SJSA1 (cell line): Measurements from ENCODE around the gene PRLH. TPM values are rescaled to one million over a fixed set of nuclear protein-coding genes. Genes with fewer than 3 reads are reported as not detected.
A peak's percentile ranks its signal among the peaks of the same experiment; 100 is the strongest.

Experiments used
- DNase-seq, 2 experiments: peaks; one replicate each; pipeline ENCODE4 v3.0.0-alpha.2; 2015 to 2020; ENCODE audit warnings: low spot score in 2 of 2, low read depth in 1 of 2
- H3K27ac ChIP-seq: fragments of 250-450 bp; sonication (Bioruptor Pico); 2 replicates; pipeline ENCODE4 v1.5.1; 2020; ENCODE audit warnings: mild to moderate bottlenecking, moderate library complexity
- H3K27me3 ChIP-seq: fragments of 250-450 bp; sonication (Bioruptor Pico); replicated peaks from 2 replicates; pipeline ENCODE4 v1.5.1; 2020; ENCODE audit warnings: mild to moderate bottlenecking, moderate library complexity
- H3K36me3 ChIP-seq: fragments of 250-450 bp; sonication (Bioruptor Pico); 2 replicates; pipeline ENCODE4 v1.5.1; 2020; ENCODE audit warnings: mild to moderate bottlenecking
- H3K4me1 ChIP-seq: fragments of 250-450 bp; sonication (Bioruptor Pico); replicated peaks from 2 replicates; pipeline ENCODE4 v1.6.1; 2021; ENCODE audit warnings: mild to moderate bottlenecking
- H3K4me3 ChIP-seq: fragments of 250-450 bp; sonication (Bioruptor Pico); 2 replicates; pipeline ENCODE4 v1.5.1; 2020; ENCODE audit warnings: mild to moderate bottlenecking
- H3K9me3 ChIP-seq: fragments of 250-450 bp; sonication (Bioruptor Pico); replicated peaks from 2 replicates; pipeline ENCODE4 v1.5.1; 2020; ENCODE audit warnings: mild to moderate bottlenecking
- total RNA-seq: library from RNA; depleted of rRNA; stranded (reverse); fragments of >200 nt; shearing (Covaris generic); gene quantifications from 2 replicates; pipeline ENCODE4 v1.2.3, GENCODE V29; 2014

PRLH gene
- total RNA-seq, 1 experiment from 2014 or later, result not detected

DNA sequence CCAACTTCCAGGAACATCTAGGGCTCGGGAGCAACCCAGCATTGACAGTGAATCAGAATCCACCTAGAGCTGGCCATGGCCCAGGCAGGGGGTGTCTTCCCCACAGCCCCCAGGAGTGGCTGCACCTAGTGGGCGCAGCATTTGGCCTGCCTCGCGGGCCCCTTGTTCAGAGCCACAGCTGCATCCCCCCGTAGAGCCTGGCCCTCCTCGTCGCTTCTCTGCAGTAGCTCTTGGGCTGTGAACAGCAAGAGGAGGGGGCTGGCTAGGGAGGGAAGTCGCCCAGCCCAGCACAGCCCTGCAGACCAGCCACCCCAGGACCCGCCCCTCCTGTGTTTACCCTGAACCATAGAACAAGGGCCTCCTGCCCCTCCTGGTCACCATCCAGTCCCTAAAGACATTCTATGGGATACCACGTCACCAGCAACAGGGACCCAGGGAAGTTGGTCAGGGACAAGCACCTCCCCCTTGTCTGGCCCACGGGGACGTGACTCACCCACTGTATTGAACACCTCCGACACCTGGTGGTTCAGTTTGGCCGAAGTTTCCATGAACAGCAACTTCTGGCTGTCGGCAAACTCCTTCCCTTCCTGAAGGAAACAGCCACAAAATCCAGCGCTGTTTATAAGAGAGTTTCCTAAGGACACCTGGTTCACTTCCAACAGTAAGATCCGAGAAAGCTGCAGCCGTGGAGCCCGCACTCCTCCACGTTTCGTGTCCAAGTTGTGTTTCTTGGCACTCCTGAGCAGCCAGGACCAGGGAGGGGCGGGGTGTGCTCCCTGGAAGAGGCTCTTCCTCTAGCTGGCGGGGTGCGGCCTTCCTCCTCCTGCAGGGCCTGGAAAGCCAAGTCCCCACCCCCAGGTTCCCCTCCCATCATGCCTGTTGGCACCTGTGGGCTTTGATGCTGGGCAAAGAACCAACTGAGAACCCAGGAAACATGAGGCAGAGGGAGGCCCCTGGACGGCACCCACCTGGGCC lies 8.8 kb downstream of the PRLH start:
- DNase-seq, result no peak
- Histone ChIP-seq H3K27ac (no peak overlapping the region), H3K4me1 (peaks cover 6% of the 10 kb centered on the region; the same call in 1 of the 2 replicates), H3K27me3 (no peaks in the 10 kb centered on the region), H3K4me3 (no peak overlapping the region), H3K9me3 (no peaks in the 10 kb centered on the region), H3K36me3 (no peaks in the 10 kb centered on the region)

- H3K4me3 ChIP-seq, result no peak overlapping the region
- DNase-seq, result no peak
- H3K9me3 ChIP-seq, result no peaks in the 10 kb centered on the region
- H3K4me1 ChIP-seq, result peaks cover 6% of the 10 kb centered on the region; the same call in 1 of the 2 replicates
- H3K27me3 ChIP-seq, result no peaks in the 10 kb centered on the region
- H3K36me3 ChIP-seq, result no peaks in the 10 kb centered on the region
- no peak overlapping the region for H3K27ac ChIP-seq
Observed at GRCh38 chr2:237575869-237576862, 9.8 kb downstream of the PRLH start.

DNA sequence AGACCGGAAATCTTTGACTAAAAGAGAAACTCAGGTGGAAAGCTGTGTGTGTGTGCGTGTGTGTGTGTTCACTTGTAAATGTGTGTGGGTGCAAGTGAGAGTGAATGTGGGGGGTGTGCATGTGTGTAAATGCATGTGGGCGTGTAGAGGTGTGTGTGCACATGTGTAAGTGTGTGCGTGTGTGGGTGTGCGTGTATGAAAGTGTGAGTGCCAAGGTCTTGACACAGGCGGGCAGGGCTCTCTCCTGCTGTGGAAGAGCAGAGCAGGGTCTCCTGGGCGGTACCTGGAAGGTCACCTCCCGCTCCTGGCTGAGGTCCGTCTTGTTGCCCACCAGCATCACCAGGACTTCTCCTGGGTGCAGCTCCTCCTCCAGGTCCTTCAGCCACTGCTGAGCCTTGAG lies 10.6 kb downstream of the PRLH start:
- peaks cover 5% of the 10 kb centered on the region for H3K4me1 ChIP-seq
- no peaks in the 10 kb centered on the region for H3K9me3 ChIP-seq
- no peak for DNase-seq
- no peaks in the 10 kb centered on the region for H3K27me3 ChIP-seq
- no peaks in the 10 kb centered on the region for H3K36me3 ChIP-seq
- no peak overlapping the region for H3K27ac ChIP-seq
- no peak overlapping the region for H3K4me3 ChIP-seq

- Histone ChIP-seq H3K36me3 (no peaks in the 10 kb centered on the region), H3K4me3 (no peak overlapping the region), H3K27me3 (no peaks in the 10 kb centered on the region), H3K27ac (no peak overlapping the region), H3K4me1 (peaks cover 7% of the 10 kb centered on the region), H3K9me3 (no peaks in the 10 kb centered on the region)
- DNase-seq, result no peak
Observed at GRCh38 chr2:237577458-237577857, 11.1 kb downstream of the PRLH start.

GRCh38 chr2:237577956-237578870 lies 11.8 kb downstream of the PRLH start:
- H3K4me3 ChIP-seq, result no peak overlapping the region
- peaks cover 7% of the 10 kb centered on the region for H3K4me1 ChIP-seq
- no peak overlapping the region for H3K27ac ChIP-seq
- no peak for DNase-seq
- no peaks in the 10 kb centered on the region for H3K36me3 ChIP-seq
- H3K9me3 ChIP-seq, result no peaks in the 10 kb centered on the region
- H3K27me3 ChIP-seq, result no peaks in the 10 kb centered on the region

DNA sequence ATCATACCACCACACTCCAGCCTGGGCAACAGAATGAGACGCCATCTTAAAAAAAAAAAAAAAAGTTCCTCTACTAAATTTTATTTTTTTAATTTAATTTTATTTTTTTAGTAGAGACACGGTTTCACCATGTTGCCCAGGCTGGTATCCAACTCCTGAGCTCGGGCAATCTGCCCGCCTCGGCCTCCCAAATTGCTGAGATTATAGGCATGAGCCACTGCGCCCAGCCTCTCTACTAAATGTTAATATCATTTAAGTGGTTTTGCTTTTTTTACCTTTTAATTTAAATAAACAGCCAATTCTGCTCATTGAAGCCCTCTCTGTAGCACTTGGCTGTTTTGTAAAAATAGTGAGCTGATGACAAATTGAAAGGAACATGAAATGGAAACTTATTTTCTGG lies 15.0 kb downstream of the PRLH start:
- peaks cover 7% of the 10 kb centered on the region for H3K4me1 ChIP-seq
- H3K36me3 ChIP-seq, result no peaks in the 10 kb centered on the region
- H3K27ac ChIP-seq, result no peak overlapping the region
- no peak for DNase-seq
- no peaks in the 10 kb centered on the region for H3K9me3 ChIP-seq
- no peak overlapping the region for H3K4me3 ChIP-seq
- no peaks in the 10 kb centered on the region for H3K27me3 ChIP-seq

- Histone ChIP-seq H3K27ac (no peak overlapping the region), H3K36me3 (no peaks in the 10 kb centered on the region), H3K4me3 (no peak overlapping the region), H3K4me1 (peaks cover 7% of the 10 kb centered on the region), H3K9me3 (no peaks in the 10 kb centered on the region), H3K27me3 (no peaks in the 10 kb centered on the region)
- DNase-seq, result peak; percentile 62 to 66
Observed at GRCh38 chr2:237581751-237582746, 15.7 kb downstream of the PRLH start.

DNA sequence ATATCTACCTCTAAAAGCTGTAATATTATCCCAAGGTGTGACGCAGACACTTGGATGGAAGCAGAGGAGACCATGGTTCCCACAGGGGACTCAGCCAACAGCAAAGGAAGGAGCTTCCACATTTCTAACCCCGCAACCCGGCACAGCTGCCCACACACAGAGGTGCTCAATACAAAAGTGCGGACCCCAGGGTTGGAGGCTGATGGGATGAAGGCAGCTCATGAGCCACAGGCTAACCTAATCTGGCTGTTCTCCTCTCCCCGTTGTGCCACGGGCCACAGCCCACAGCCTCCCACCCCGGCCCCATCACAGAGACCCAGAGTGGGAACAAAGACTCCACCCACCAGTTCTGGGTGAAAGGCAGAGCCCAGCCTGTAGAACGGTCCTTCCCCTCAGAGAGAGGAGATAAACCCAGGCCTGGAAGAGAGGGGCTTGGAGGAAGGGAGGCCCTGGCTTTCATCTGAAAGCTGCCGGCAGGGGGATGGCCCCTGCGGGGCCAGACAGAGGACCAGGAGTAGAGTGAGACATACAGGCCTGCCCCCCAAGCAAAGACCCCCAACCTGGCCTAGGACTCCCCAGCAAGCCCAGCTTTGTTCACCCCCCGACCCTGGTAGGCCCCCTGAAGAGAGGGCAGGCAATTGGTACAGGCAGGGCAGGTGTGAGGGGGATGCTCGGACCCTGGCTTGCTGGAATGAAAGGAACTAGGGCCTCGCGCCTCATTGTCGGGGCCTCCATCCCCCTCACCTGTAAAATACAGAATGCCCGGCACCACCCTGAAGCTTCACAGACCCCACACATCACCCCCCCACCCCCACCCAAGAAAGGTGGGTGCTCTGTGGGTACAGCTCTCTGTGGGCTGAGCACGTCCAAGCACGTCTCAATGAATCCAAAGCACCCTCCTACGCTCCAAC lies 17.3 kb downstream of the PRLH start:
- Histone ChIP-seq H3K4me3 (no peak overlapping the region), H3K9me3 (no peaks in the 10 kb centered on the region), H3K36me3 (no peaks in the 10 kb centered on the region), H3K4me1 (peaks cover 7% of the 10 kb centered on the region), H3K27me3 (no peaks in the 10 kb centered on the region), H3K27ac (no peak overlapping the region)
- no peak for DNase-seq

GRCh38 chr2:237585590-237586221 lies 19.3 kb downstream of the PRLH start:
- Histone ChIP-seq H3K27me3 (no peaks in the 10 kb centered on the region), H3K36me3 (no peaks in the 10 kb centered on the region), H3K4me1 (peaks cover 10% of the 10 kb centered on the region), H3K9me3 (no peaks in the 10 kb centered on the region), H3K27ac (no peak overlapping the region), H3K4me3 (no peak overlapping the region)
- DNase-seq, result no peak

GRCh38 chr2:237588044-237588696 lies 21.8 kb downstream of the PRLH start:
- 0 out of 2 replicates have a peak, but pooled peaks cover 3% of the 10 kb centered on the region for H3K4me1 ChIP-seq
- H3K27ac ChIP-seq, result no peak overlapping the region

More at GRCh38 chr2:237588044-237588696, 21.8 kb downstream of the PRLH start:
- Histone ChIP-seq H3K27me3 (no peaks in the 10 kb centered on the region), H3K9me3 (no peaks in the 10 kb centered on the region), H3K36me3 (no peaks in the 10 kb centered on the region), H3K4me3 (no peak overlapping the region)
- DNase-seq, result no peak
